ENCODE data around the gene SDHC.
"Not testable (repeated sequence)": the region's sequence is repeated elsewhere in the genome, so short reads cannot be mapped to it uniquely, and the experiment has no call there.

The SDHC gene

GRCh38 chr1:161388639-161389038 is 74.5 kb downstream of the SDHC start:
- DNase-seq (ENCODE audit: low read depth): no peak

- not testable (repeated sequence) for DNase-seq (ENCODE audit: low read depth)
Observed at GRCh38 chr1:161389158-161389557, 75.0 kb downstream of the SDHC start.

GRCh38 chr1:161389691-161390558 is 75.7 kb downstream of the SDHC start:
- DNase-seq (ENCODE audit: low read depth): peak; percentile 97

- no peak for DNase-seq (ENCODE audit: low read depth)
Observed at GRCh38 chr1:161390559-161390858, 76.3 kb downstream of the SDHC start.

- DNase-seq (ENCODE audit: low read depth): not testable (repeated sequence)
Observed at GRCh38 chr1:161391136-161391535, 77.0 kb downstream of the SDHC start.

- DNase-seq (ENCODE audit: low read depth): no peak
Observed at GRCh38 chr1:161391611-161392010, 77.4 kb downstream of the SDHC start.

- no peak for DNase-seq (ENCODE audit: low read depth)
Observed at GRCh38 chr1:161393151-161393550, 79.0 kb downstream of the SDHC start.

GRCh38 chr1:161397038-161397437 is 82.9 kb downstream of the SDHC start:
- DNase-seq (ENCODE audit: low read depth): not testable (repeated sequence)

- no peak for DNase-seq (ENCODE audit: low read depth)
Observed at GRCh38 chr1:161398900-161399256, 84.7 kb downstream of the SDHC start.

GRCh38 chr1:161399257-161399998 is 85.2 kb downstream of the SDHC start:
- DNase-seq (ENCODE audit: low read depth): peak; percentile 95

GRCh38 chr1:161402446-161402845 is 88.3 kb downstream of the SDHC start:
- DNase-seq (ENCODE audit: low read depth): no peak

GRCh38 chr1:161404051-161404597 is 89.9 kb downstream of the SDHC start:
- DNase-seq (ENCODE audit: low read depth): no peak

GRCh38 chr1:161406551-161406950 is 92.4 kb downstream of the SDHC start:
- not testable (repeated sequence) for DNase-seq (ENCODE audit: low read depth)

- no peak for DNase-seq (ENCODE audit: low read depth)
Observed at GRCh38 chr1:161407451-161407985, 93.3 kb downstream of the SDHC start.

GRCh38 chr1:161408429-161409052 is 94.4 kb downstream of the SDHC start:
- no peak for DNase-seq (ENCODE audit: low read depth)

- DNase-seq (ENCODE audit: low read depth): not testable (repeated sequence)
Observed at GRCh38 chr1:161409848-161410635, 95.9 kb downstream of the SDHC start.

GRCh38 chr1:161410636-161410970 is 96.4 kb downstream of the SDHC start:
- not testable (repeated sequence) for DNase-seq (ENCODE audit: low read depth)

All from CMK (cell line).